SK-N-MC (cell line): ENCODE measurements around the gene STKLD1.

Source experiments
- EZH2 ChIP-seq: fragments of 200-600 bp; sonication (generic); IDR thresholded peaks from one replicate; pipeline ENCODE4 v1.6.1; 2017; ENCODE audit warnings: antibody characterized with exemption
- FOXP2 ChIP-seq: optimal IDR thresholded peaks from 2 replicates; pipeline ENCODE3; 2011; ENCODE audit warnings: mild to moderate bottlenecking, moderate library complexity; ENCODE audit not compliant: insufficient read depth; ENCODE audit errors: extremely low read length, control extremely low read depth
- POLR2AphosphoS5 ChIP-seq: IDR thresholded peaks from 2 replicates; pipeline ENCODE4 v1.6.1; 2012; ENCODE audit warnings: mild to moderate bottlenecking, low read depth, low read length, borderline replicate concordance

- TF ChIP-seq POLR2AphosphoS5 (no peak), EZH2 (no peak), FOXP2 (no peak)
Measured at GRCh38 chr9:133437753-133438531, 61.8 kb downstream of the STKLD1 start.
